Heart left ventricle (tissue), 16 donors: ENCODE results near the gene ZNF792. TPM values are rescaled to one million over a fixed set of nuclear protein-coding genes. Genes with fewer than 3 reads are reported as not detected.
"Not testable (repeated sequence)": the region's sequence is repeated elsewhere in the genome, so short reads cannot be mapped to it uniquely, and the experiment has no call there.

Experiments
- ATAC-seq, 4 donors: fragments of 200-7000 bp; cut with Tn5 transposase; one replicate each; pipeline ENCODE4 v1.9.1; 2020 to 2022; ENCODE audit warnings: moderate library complexity in 4 of 4, mild to moderate bottlenecking in 3 of 4, moderate number of reproducible peaks in 1 of 4
- DNase-seq, 5 donors: peaks; one replicate each; pipeline ENCODE4 v3.0.0-alpha.2; 2020
- H3K27ac ChIP-seq, 12 donors: fragments of 200-600 bp; sonication (generic) in 4 of 12; one replicate each; pipeline versions ENCODE4 v1.5.0 to v1.8.0; 2016 to 2022; ENCODE audit warnings: mild to moderate bottlenecking in 2 of 12
- H3K27me3 ChIP-seq, 9 donors: fragments of 200-600 bp; sonication (generic) in 2 of 9; one replicate each; pipeline versions ENCODE4 v1.5.1 to v1.8.0; 2016 to 2022; ENCODE audit warnings: mild to moderate bottlenecking in 3 of 9
- H3K36me3 ChIP-seq, 9 donors: fragments of 200-600 bp; sonication (generic) in 2 of 9; one replicate each; pipeline versions ENCODE4 v1.5.0 to v1.8.0; 2018 to 2022; ENCODE audit warnings: mild to moderate bottlenecking in 2 of 9
- H3K4me1 ChIP-seq, 12 donors: fragments of 200-600 bp; sonication (generic) in 4 of 12; one replicate each; pipeline versions ENCODE4 v1.5.0 to v1.8.0; 2016 to 2022; ENCODE audit warnings: mild to moderate bottlenecking in 3 of 12
- H3K4me3 ChIP-seq, 12 donors: fragments of 200-600 bp; sonication (generic) in 4 of 12; one replicate each; pipeline versions ENCODE4 v1.5.0 to v1.8.0; 2017 to 2022; ENCODE audit warnings: mild to moderate bottlenecking in 9 of 12, moderate library complexity in 4 of 12
- H3K9me3 ChIP-seq, 12 donors: fragments of 200-600 bp; sonication (generic) in 4 of 12; one replicate each; pipeline versions ENCODE4 v1.5.0 to v1.8.0; 2016 to 2022; ENCODE audit warnings: mild to moderate bottlenecking in 1 of 12
- POLR2A ChIP-seq, 2 donors: fragments of 450-650 bp; IDR thresholded peaks; one replicate each; pipeline ENCODE4 v1.6.1; 2017; ENCODE audit warnings: antibody characterized with exemption in 2 of 2, mild to moderate bottlenecking in 2 of 2, moderate library complexity in 2 of 2
- WGBS, 4 donors: extraction: QIAGEN DNeasy Blood & Tissue Kit in 2 of 4; methylation state at CpG; one replicate each; pipeline versions ENCODE4 v1.1.5 to v1.1.7; 2013 to 2018; 5-methylcytosine and 5-hydroxymethylcytosine counted together
- intact Hi-C, 10 donors: fragments of 100-400 bp; cut with DNase I; formaldehyde crosslinking; loops; one replicate each; pipeline versions ENCODE4 v1.11.1 to v1.14.2; 2022
- polyA plus RNA-seq, 2 donors: library from polyadenylated mRNA; stranded (reverse); fragments of 200-250 nt; gene quantifications; one replicate each; pipeline ENCODE4 v1.2.3, GENCODE V29; 2013
- total RNA-seq, 9 donors: library from RNA; depleted of rRNA in 2 of 9; stranded (reverse); fragments of >200 nt in 2 of 9; fragmentation: NEBNext Ultra II Directional in 3 of 9; extraction: Animal tissue kit (Norgen Biotek cat#: 25700) in 3 of 9; gene quantifications; one replicate each; pipeline versions ENCODE4 v1.1.0 to v1.2.4, GENCODE V29; 2016 to 2023
- TF ChIP-seq, protein P1 (sequence below), 12 donors: fragments of 200-600 bp; sonication (generic) in 4 of 12; IDR thresholded peaks; one replicate each; pipeline versions ENCODE4 v1.5.0 to v1.8.0; 2018 to 2022; ENCODE audit warnings: antibody characterized with exemption in 12 of 12, mild to moderate bottlenecking in 5 of 12
- donor health status: ischemic (EF 13 %, LVEDD 7.1; RV severe dilation, severe dysfunction).
- donor health status: healthy with polysubstance abuse.
- donor health status: DM: no; HTN: yes; CAD: no.
- donor health status: DM: no; HTN: no; CAD: no.
- donor health status: ischemic (EF 25% LVEDD 6.9; RV normal size, moderate dysfunction).
- donor health status: ischemic (EF 25% LVEDD 5.7; RV mildly dilated, moderate dysfunction).
- donor health status: healthy.
- donor health status: DM: yes; HTN: yes; CAD: no.
- donor health status: ischemic (EF 35%, LVEDD 5.7; RV mildly dilated, moderate dysfunction).
- donor health status: nonischemic (EF 11% LVEDD 7.7; RV severe dilation, severe dysfunction).
- donor health status: DM: yes; HTN: yes; CAD: no.
- donor health status: PGD.
- donor health status: ischemic (EF 29% LVEDD 5.4; RV normal size, mild dysfunction).
- donor health status: nonischemic (EF 23%, LVEDD 6.1; RV moderate dilation, normal function).

The ZNF792 gene
- total and polyA plus RNA-seq, 11 donors = 1.3 to 8.2 (median 4.1) TPM

DNA sequence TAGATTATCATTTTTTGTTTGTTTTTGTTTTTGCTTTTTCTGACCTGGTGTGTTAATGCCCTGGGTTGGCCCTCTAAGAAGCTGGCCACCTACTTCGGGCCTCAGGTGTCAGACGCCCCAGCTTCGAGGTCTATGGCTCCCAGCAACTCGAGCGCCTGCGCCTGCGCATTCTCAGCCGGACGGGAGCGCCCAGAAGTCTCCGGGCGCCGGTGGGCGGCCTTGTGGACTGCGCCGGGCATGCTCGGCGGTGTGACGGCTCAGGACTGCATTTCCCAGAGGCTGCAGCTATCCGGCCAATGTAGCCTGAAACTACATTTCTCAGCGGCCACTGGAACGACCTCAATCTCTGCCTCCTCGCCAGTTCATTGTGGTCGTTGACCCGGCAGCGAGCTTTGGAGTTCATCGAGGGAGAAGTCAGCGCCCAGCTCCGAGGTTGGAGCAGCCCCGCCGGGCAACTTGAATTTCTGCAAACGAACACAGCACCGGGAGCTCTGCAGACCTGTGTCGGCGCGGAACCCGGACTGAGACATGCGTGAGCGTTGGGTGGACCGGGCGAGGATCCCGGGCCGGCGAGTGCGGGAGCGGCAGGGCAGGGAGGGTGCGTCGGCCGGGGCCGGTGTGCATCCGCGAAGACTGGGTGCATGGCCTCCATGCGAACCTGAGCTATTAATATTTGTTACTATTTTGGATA lies 37.2 kb downstream of the ZNF792 start, which contains the start of gene ZNF30:
TSS of gene ZNF30 (plus strand) at position 219 of the 691 bp plus-strand sequence. CDS start 3,045 bp downstream, outside the sequence.
- ATAC-seq (peak; percentile 98 to 100 (median 100)), DNase-seq (peak; percentile 92 to 96 (median 96))
- Histone ChIP-seq H3K4me1 (peaks cover 0 to 15% (median 8%) of the 10 kb centered on the region in 12 donors), H3K27ac (peak within 1 kb of the TSS in 11 of 12 donors; percentile 69 to 96 (median 78)), H3K27me3 (no peaks in the 10 kb centered on the region), H3K9me3 (no peaks in the 10 kb centered on the region), H3K36me3 (peaks cover 0 to 24% (median 19%) of the 10 kb centered on the region in 9 donors), H3K4me3 (peak within 1 kb of the TSS; percentile 41 to 86 (median 64))
- TF ChIP-seq, protein P1, sequence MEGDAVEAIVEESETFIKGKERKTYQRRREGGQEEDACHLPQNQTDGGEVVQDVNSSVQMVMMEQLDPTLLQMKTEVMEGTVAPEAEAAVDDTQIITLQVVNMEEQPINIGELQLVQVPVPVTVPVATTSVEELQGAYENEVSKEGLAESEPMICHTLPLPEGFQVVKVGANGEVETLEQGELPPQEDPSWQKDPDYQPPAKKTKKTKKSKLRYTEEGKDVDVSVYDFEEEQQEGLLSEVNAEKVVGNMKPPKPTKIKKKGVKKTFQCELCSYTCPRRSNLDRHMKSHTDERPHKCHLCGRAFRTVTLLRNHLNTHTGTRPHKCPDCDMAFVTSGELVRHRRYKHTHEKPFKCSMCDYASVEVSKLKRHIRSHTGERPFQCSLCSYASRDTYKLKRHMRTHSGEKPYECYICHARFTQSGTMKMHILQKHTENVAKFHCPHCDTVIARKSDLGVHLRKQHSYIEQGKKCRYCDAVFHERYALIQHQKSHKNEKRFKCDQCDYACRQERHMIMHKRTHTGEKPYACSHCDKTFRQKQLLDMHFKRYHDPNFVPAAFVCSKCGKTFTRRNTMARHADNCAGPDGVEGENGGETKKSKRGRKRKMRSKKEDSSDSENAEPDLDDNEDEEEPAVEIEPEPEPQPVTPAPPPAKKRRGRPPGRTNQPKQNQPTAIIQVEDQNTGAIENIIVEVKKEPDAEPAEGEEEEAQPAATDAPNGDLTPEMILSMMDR (IDR thresholded peaks at IDR 0.05) = peak in 2 of 12 donors; percentile 7 to 12
- peak in 1 of 2 donors; percentile 69 for TF ChIP-seq POLR2A (IDR thresholded peaks at IDR 0.05)
- 0 to 2% (median 0%) methylated on average over 26 to 53 of the region's 53 CpGs for WGBS, 4 donors
- intact Hi-C loops = loop anchor here in 7 of 10 donors (1.0 to 10.0 kb wide), 5 partner anchors 152 to 194 kb away; partner anchors contain the start of genes ZNF599 (in 4 of the 7) and ZNF181 (in 3 of the 7)

DNA sequence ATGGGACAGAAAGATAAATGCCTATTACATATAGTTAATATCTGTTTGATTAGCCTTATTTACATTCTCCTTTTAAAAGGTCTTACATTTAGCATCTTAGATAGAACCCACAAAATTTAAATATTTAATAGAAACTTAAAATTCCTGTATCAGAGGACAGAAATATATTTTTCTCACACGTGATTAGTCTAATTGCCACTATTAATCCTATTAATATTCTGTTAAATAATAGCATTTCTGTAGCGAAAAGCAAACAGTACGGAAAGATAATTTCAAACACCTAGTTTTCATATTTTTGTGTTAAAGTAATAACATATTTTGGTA lies 37.7 kb downstream of the ZNF792 start:
- 67 to 74% (median 73%) methylated on average over 3 of the region's 3 CpGs for whole genome bisulfite sequencing, 4 donors
- Histone ChIP-seq H3K4me1 (peaks cover 0 to 15% (median 8%) of the 10 kb centered on the region in 12 donors), H3K36me3 (peaks cover 0 to 19% (median 14%) of the 10 kb centered on the region in 9 donors), H3K4me3 (peak overlapping the region in 9 of 12 donors; percentile 61 to 86 (median 69)), H3K27me3 (no peaks in the 10 kb centered on the region), H3K27ac (peak overlapping the region in 10 of 12 donors; percentile 69 to 96 (median 77)), H3K9me3 (no peaks in the 10 kb centered on the region)
- intact Hi-C loops = loop anchor here in 7 of 10 donors (1.0 to 10.0 kb wide), 5 partner anchors 152 to 193 kb away; partner anchors contain the start of genes ZNF599 (in 4 of the 7) and ZNF181 (in 3 of the 7)
- TF ChIP-seq POLR2A (IDR thresholded peaks at IDR 0.05) = no peak
- TF ChIP-seq, protein P1 (IDR thresholded peaks at IDR 0.05) = no peak
- ATAC-seq (no peak), DNase-seq (no peak)

DNA sequence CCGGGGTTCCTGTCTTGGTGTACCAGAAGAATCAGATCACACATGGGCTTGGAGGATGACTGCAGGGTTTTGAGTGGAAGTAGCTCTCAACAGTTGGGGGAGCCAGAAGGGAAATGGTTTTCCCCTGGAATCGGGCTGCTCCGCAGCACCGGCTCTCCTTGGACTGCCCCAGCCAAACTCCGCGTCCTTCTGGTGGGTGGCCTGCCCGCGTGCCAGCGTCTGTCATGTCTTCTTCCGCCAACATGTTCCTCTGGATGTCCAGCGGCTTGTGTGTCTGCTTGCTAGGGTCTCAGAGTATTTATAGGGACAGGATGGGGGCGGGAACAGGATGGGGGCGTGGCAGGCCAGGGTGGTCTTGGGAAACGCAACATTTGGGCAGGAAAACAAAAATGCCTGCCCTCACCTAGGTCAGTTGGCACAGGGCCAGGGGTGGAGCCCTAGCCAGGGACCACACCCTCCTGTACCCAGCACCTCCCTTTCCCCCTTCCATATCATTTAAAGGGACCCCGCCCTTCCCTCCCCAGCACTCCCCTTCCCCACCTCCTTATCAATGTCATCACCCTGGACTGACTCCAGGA lies 38.7 kb downstream of the ZNF792 start:
- ATAC-seq (no peak), DNase-seq (peak in 2 of 5 donors; percentile 11 to 27)
- intact Hi-C loops = loop anchor here in 6 of 10 donors (5.0 to 10.0 kb wide), 4 partner anchors 151 to 191 kb away; partner anchors contain the start of genes ZNF599 (in 4 of the 6) and ZNF181 (in 3 of the 6)
- H3K9me3 ChIP-seq = no peaks in the 10 kb centered on the region
- no peak overlapping the region for H3K4me3 ChIP-seq
- H3K27ac ChIP-seq = no peak overlapping the region
- 90 to 95% (median 93%) methylated on average over 15 of the region's 15 CpGs for WGBS, 4 donors
- TF ChIP-seq, protein P1 (IDR thresholded peaks at IDR 0.05) = no peak
- peaks cover 0 to 9% (median 5%) of the 10 kb centered on the region in 9 donors for H3K36me3 ChIP-seq
- H3K27me3 ChIP-seq = no peaks in the 10 kb centered on the region
- H3K4me1 ChIP-seq = peaks cover 0 to 15% (median 8%) of the 10 kb centered on the region in 12 donors

DNA sequence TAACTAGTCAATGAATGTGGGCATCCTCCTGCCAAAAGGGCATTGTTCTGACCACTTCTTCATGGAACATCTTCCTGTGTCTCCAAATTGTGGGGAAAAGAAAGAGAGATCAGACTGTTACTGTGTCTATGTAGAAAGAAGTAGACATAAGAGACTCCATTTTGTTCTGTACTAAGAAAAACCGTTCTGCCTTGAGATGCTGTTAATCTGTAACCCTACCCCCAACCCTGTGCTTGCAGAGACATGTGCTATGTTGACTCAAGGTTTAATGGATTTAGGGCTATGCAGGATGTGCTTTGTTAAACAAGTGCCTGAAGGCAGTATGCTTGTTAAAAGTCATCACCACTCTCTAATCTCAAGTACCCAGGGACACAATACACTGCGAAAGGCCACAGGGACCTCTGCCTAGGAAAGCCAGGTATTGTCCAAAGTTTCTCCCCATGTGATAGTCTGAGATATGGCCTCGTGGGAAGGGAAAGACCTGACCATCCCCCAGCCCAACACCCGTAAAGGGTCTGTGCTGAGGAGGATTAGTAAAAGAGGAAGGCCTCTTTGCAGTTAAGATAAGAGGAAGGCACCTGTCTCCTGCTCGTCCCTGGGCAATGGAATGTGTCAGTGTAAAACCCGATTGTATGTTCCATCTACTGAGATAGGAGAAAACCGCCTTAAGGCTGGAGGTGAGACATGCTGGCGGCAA lies 43.8 kb downstream of the ZNF792 start:
- H3K27me3 ChIP-seq, H3K36me3 ChIP-seq, H3K4me3 ChIP-seq, H3K27ac ChIP-seq, DNase-seq, H3K4me1 ChIP-seq, ATAC-seq: not testable (repeated sequence)
- peaks cover 0 to 28% (median 12%) of the 10 kb centered on the region in 12 donors for H3K9me3 ChIP-seq
- WGBS, 4 donors = 64 to 77% (median 65%) methylated on average over 8 of the region's 8 CpGs
- intact Hi-C loops = loop anchor here in 6 of 10 donors (10.0 kb wide), 2 partner anchors 145 to 185 kb away; partner anchors contain the start of genes ZNF181 (in 3 of the 6) and ZNF599 (in 3 of the 6)
